Esophagus squamous epithelium (tissue), 5 donors: ENCODE results near the gene EEF1AKMT3. TPM values are rescaled to one million over a fixed set of nuclear protein-coding genes. Genes with fewer than 3 reads are reported as not detected.

Experiments used
- DNase-seq: peaks from one replicate; lab custom pipeline; 2025; lab: John Stamatoyannopoulos, UW
- H3K27ac ChIP-seq, 4 donors: fragments of 200-600 bp; sonication (generic); one replicate each; pipeline ENCODE4 v1.5.1; 2016 to 2019; ENCODE audit warnings: mild to moderate bottlenecking in 1 of 4
- H3K27me3 ChIP-seq, 4 donors: fragments of 200-600 bp; sonication (generic); 1 replicate in 3 of 4; 2 replicates in 1 of 4; pipeline versions ENCODE4 v1.5.1 to v1.6.0; 2017 to 2021; ENCODE audit warnings: antibody characterized with exemption in 1 of 4
- H3K36me3 ChIP-seq, 3 donors: fragments of 200-600 bp; sonication (generic); one replicate each; pipeline ENCODE4 v1.5.1; 2016 to 2019
- H3K4me1 ChIP-seq, 3 donors: fragments of 200-600 bp; sonication (generic); one replicate each; pipeline ENCODE4 v1.5.1; 2017 to 2019
- H3K4me3 ChIP-seq, 4 donors: fragments of 200-600 bp; sonication (generic); 1 replicate in 3 of 4; 2 replicates in 1 of 4; pipeline ENCODE4 v1.5.1; 2016 to 2019; ENCODE audit warnings: mild to moderate bottlenecking in 2 of 4, moderate library complexity in 1 of 4
- H3K9me3 ChIP-seq, 3 donors: fragments of 200-600 bp; sonication (generic); one replicate each; pipeline ENCODE4 v1.5.1; 2016 to 2019
- POLR2A ChIP-seq, 4 donors: fragments of 450-650 bp; IDR thresholded peaks; one replicate each; pipeline ENCODE4 v1.6.1; 2017; ENCODE audit warnings: antibody characterized with exemption in 4 of 4, mild to moderate bottlenecking in 4 of 4, moderate library complexity in 3 of 4
- WGBS, 2 donors: methylation state at CpG; one replicate each; pipeline ENCODE4 v1.1.5; 2018; 5-methylcytosine and 5-hydroxymethylcytosine counted together
- intact Hi-C: fragments of 100-400 bp; cut with DNase I; formaldehyde crosslinking; loops from one replicate; pipeline ENCODE4 v1.15.0; 2022
- total RNA-seq, 4 donors: library from RNA; depleted of rRNA; stranded (reverse); fragments of >200 nt; gene quantifications; one replicate each; pipeline ENCODE4 v1.1.0, GENCODE V29; 2016
- TF ChIP-seq, protein P1 (sequence below), 6 experiments: fragments of 450-650 bp in 4 of 6; fragments of 200-600 bp in 2 of 6; sonication (generic) in 2 of 6; IDR thresholded peaks; one replicate each; pipeline ENCODE4 v1.5.1; 2016 to 2019; ENCODE audit warnings: antibody characterized with exemption in 6 of 6, mild to moderate bottlenecking in 4 of 6, moderate library complexity in 4 of 6
- donor health status: DM: yes; HTN: yes; CAD: no.

The EEF1AKMT3 gene
- total RNA-seq, 4 donors from 2014 or later = 2.6 to 7.6 (median 3.7) TPM

DNA sequence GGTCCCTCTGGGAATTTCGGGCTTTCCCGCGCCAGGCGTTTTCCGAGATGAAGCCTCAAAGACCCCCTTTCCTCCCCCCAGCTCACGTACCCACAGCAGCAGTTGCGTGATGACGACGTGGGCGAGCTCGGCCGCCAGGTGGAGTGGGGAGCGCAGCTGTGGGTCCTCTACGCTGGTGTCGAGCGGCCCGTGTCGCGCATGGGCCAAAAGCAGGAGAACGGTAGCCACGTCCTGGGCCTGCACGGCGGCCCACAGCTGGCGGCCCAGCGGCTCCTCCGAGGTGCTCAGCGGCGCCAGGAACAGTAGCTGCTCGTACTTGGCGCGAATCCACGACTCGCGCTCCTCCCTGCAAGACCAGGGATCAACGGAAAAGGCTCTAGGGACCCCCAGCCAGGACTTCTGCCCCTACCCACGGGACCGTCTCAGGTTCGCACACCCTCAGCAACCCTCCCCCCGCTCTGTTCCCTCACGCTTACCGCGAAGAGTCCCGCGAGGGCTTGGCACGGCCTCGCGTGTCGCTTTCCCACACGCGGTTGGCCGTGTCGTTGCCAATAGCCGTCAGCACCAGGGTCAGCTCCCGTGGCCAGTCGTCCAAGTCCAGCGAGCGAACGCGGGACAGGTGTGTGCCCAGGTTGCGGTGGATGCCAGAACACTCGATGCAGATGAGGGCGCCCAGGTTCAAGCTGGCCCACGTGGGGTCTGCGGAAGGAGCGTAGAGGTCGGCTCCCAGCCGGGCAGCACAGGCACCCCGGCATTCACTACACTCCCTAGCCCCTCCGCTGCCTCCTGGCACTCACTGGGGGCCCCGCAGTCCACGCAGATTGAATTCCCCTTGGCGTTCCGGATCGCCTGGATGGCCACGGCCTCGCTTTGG lies 45.3 kb upstream of the EEF1AKMT3 start:
- TF ChIP-seq, protein P1, sequence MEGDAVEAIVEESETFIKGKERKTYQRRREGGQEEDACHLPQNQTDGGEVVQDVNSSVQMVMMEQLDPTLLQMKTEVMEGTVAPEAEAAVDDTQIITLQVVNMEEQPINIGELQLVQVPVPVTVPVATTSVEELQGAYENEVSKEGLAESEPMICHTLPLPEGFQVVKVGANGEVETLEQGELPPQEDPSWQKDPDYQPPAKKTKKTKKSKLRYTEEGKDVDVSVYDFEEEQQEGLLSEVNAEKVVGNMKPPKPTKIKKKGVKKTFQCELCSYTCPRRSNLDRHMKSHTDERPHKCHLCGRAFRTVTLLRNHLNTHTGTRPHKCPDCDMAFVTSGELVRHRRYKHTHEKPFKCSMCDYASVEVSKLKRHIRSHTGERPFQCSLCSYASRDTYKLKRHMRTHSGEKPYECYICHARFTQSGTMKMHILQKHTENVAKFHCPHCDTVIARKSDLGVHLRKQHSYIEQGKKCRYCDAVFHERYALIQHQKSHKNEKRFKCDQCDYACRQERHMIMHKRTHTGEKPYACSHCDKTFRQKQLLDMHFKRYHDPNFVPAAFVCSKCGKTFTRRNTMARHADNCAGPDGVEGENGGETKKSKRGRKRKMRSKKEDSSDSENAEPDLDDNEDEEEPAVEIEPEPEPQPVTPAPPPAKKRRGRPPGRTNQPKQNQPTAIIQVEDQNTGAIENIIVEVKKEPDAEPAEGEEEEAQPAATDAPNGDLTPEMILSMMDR (IDR thresholded peaks at IDR 0.05) = peak in 4 of 6 experiments; percentile 32 to 59 (median 42)
- no peak for TF ChIP-seq POLR2A (IDR thresholded peaks at IDR 0.05)
- peaks cover 0 to 13% (median 0%) of the 10 kb centered on the region in 4 donors for H3K27me3 ChIP-seq
- H3K9me3 ChIP-seq = no peaks in the 10 kb centered on the region
- H3K4me3 ChIP-seq = peak overlapping the region; percentile 63 to 86 (median 67)
- intact Hi-C loops = no loop called here
- peaks cover 0 to 13% (median 0%) of the 10 kb centered on the region in 3 donors for H3K36me3 ChIP-seq
- DNase-seq = no peak
- 69 to 100% methylated on average over 5 to 7 of the region's 76 CpGs for WGBS, 2 donors
- peak overlapping the region; percentile 77 to 88 (median 84) for H3K27ac ChIP-seq
- H3K4me1 ChIP-seq = peaks cover 8 to 26% (median 15%) of the 10 kb centered on the region in 3 donors

DNA sequence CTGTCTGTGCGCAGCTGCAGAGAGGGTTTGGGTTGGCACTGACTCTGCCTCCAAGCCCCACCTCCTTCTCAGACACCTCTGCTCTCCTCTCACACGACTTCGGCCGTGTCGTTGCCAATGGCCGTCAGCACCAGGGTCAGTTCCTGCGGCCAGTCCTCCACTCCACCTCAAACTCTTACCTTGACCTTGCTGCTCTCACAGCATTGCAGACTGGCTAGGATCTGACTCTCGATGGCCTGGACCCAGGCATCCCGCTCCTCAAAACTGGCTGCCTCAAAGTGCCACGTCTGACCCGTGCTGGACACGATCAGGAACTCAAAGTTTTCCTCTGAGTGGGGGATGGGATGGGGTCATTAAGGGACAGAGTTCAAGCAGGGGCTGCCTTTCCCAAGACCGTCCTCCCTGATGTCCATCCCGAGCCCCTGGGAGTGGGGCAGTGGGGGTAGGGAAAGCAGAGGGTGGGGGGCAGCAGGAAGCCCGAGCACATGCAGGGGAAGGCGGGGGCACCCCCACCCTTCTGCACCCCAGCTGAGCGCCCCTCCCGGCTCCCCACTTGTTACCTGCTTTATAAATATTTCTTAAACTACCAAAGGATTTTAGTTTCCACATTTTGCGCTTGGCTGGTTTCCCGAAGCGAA lies 44.5 kb upstream of the EEF1AKMT3 start:
- DNase-seq = no peak

DNA sequence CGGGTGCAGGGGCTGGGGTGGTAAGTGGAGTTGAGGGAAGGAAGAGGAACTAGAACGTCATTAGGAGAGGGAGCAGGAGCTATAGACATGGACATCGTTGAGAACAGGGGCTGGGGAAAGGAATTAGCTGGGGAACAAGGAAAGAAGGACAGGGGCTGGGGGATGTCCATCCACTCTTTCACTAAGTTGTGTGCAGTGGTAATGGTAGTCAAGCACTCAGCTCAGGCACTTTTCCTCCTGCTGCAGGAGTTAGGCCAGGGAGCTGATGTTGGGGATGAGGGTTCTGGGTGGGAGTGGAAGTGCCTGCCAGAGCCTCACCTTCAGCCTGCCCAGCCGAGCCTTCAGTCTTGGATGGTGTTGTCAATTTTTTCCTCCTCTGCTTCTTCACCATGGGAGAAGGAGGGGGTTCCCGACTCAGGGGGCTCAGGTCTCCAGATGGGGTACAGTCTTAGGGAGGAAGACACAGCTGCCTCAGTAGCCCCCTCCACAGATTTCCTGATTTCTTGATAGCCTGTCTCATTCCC lies 43.0 kb upstream of the EEF1AKMT3 start:
- 55 to 60% methylated on average over 4 to 5 of the region's 5 CpGs for WGBS, 2 donors
- intact Hi-C loops = no loop called here
- Histone ChIP-seq H3K27me3 (peaks cover 0 to 36% (median 0%) of the 10 kb centered on the region in 4 donors), H3K27ac (no peak overlapping the region), H3K9me3 (no peaks in the 10 kb centered on the region), H3K4me3 (no peak overlapping the region), H3K36me3 (peaks cover 0 to 10% (median 0%) of the 10 kb centered on the region in 3 donors), H3K4me1 (peaks cover 8 to 26% (median 15%) of the 10 kb centered on the region in 3 donors)
- TF ChIP-seq POLR2A (IDR thresholded peaks at IDR 0.05) = no peak
- TF ChIP-seq, protein P1 (IDR thresholded peaks at IDR 0.05) = no peak
- no peak for DNase-seq

More for the DNA sequence above, 44.5 kb upstream of the EEF1AKMT3 start:
- no peak overlapping the region for H3K27ac ChIP-seq
- intact Hi-C loops = no loop called here
- TF ChIP-seq, protein P1 (IDR thresholded peaks at IDR 0.05) = no peak
- TF ChIP-seq POLR2A (IDR thresholded peaks at IDR 0.05) = no peak
- peaks cover 8 to 26% (median 15%) of the 10 kb centered on the region in 3 donors for H3K4me1 ChIP-seq
- H3K36me3 ChIP-seq = peaks cover 0 to 10% (median 0%) of the 10 kb centered on the region in 3 donors
- H3K9me3 ChIP-seq = no peaks in the 10 kb centered on the region
- 75 to 77% methylated on average over 13 of the region's 21 CpGs for WGBS, 2 donors
- H3K4me3 ChIP-seq = no peak overlapping the region
- peaks cover 0 to 21% (median 0%) of the 10 kb centered on the region in 4 donors for H3K27me3 ChIP-seq

DNA sequence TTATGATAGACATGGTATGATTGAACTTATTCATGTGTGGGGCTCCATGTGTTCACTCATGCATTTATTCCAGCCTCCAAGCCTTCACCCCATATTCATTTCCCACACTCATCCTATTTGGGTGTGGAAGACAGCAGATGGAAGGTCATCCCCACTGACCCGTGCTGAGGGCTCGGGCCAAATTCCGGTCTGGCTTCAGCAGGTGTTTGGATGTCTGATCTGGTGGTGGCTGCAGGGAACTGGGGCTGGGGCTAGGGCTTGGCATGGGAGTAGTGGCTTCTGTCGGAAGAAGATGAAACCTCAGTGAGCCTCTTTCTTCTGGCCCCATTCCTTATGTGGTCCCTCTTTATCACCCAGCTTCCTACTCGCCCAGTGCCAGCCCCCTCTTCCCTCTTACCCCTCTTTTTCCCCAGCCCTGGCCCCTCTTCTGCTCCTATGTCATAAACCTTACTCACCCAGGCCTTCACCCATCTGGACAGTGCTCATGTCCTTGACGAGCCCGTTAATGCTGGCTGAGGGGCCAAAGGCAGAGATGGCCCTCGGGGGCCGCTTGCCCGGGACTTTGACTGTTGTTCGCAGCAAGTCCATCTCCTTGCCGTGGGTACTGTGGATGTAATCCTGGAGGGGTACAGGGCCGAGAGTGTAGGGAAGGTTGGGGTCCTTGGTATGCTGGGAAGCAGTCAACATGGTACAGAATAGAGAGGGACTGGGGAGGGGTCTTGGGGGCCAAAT lies 41.9 kb upstream of the EEF1AKMT3 start:
- 80 to 90% methylated on average over 5 to 13 of the region's 13 CpGs for WGBS, 2 donors
- Histone ChIP-seq H3K27ac (no peak overlapping the region), H3K9me3 (no peaks in the 10 kb centered on the region), H3K36me3 (peaks cover 0 to 10% (median 0%) of the 10 kb centered on the region in 3 donors), H3K27me3 (peaks cover 0 to 43% (median 4%) of the 10 kb centered on the region in 4 donors), H3K4me3 (no peak overlapping the region), H3K4me1 (peaks cover 8 to 26% (median 13%) of the 10 kb centered on the region in 3 donors)
- DNase-seq = no peak
- no peak for TF ChIP-seq POLR2A (IDR thresholded peaks at IDR 0.05)
- TF ChIP-seq, protein P1 (IDR thresholded peaks at IDR 0.05) = no peak
- intact Hi-C loops = no loop called here
